Neural cell (in vitro differentiated cells): ENCODE data around the gene DOK6. TPM values are rescaled to one million over a fixed set of nuclear protein-coding genes. Genes with fewer than 3 reads are reported as not detected.

ENCODE experiments used
- H2AFZ ChIP-seq: fragments of 200-600, 300-800 bp; sonication (generic), shearing (Covaris generic); 2 replicates; pipeline ENCODE4 v1.6.0; 2014; ENCODE audit warnings: low read depth, mild to moderate bottlenecking, antibody characterized with exemption, low read length, moderate library complexity
- H3F3A ChIP-seq: fragments of 200-600 bp; shearing (Covaris generic); 2 replicates; pipeline ENCODE4 v1.6.1; 2016; ENCODE audit warnings: mild to moderate bottlenecking, moderate library complexity, mixed read lengths, antibody characterized with exemption, low read length; ENCODE audit not compliant: insufficient read depth, poor library complexity, severe bottlenecking
- H3K27ac ChIP-seq: fragments of 200-600, 300-800 bp; sonication (generic), shearing (Covaris generic); 2 replicates; pipeline ENCODE4 v1.5.1; 2014; ENCODE audit warnings: mild to moderate bottlenecking, low read length, moderate library complexity
- H3K27me3 ChIP-seq: fragments of 300-800, 200-600 bp; sonication (generic), shearing (Covaris generic); 2 replicates; pipeline ENCODE4 v1.6.0; 2014; ENCODE audit warnings: mild to moderate bottlenecking, low read depth, low read length, moderate library complexity; ENCODE audit not compliant: insufficient read depth
- H3K36me3 ChIP-seq: fragments of 300-800, 200-600 bp; sonication (generic), shearing (Covaris generic); 2 replicates; pipeline ENCODE4 v1.5.1; 2014; ENCODE audit warnings: mild to moderate bottlenecking, antibody characterized with exemption, low read length, moderate library complexity; ENCODE audit not compliant: insufficient read depth
- H3K4me2 ChIP-seq: fragments of 300-800, 200-600 bp; sonication (generic), shearing (Covaris generic); 2 replicates; pipeline ENCODE4 v1.6.0; 2014; ENCODE audit warnings: mild to moderate bottlenecking, low read length
- H3K4me3 ChIP-seq: fragments of 300-800, 200-600 bp; sonication (generic), shearing (Covaris generic); 2 replicates; pipeline ENCODE4 v1.5.1; 2014; ENCODE audit warnings: mild to moderate bottlenecking, low read length, moderate library complexity
- H3K79me2 ChIP-seq: fragments of 200-600 bp; shearing (Covaris generic); replicated peaks from 2 replicates; pipeline ENCODE4 v1.6.0; 2014; ENCODE audit warnings: mild to moderate bottlenecking, low read length, moderate library complexity; ENCODE audit not compliant: insufficient read depth
- H3K9ac ChIP-seq: fragments of 300-800, 200-600 bp; sonication (generic), shearing (Covaris generic); 2 replicates; pipeline ENCODE4 v1.6.1; 2016; ENCODE audit warnings: mild to moderate bottlenecking, low read length, mixed read lengths
- H3K9me2 ChIP-seq: fragments of 200-600 bp; shearing (Covaris generic); 2 replicates; pipeline ENCODE4 v1.6.1; 2016; ENCODE audit warnings: mild to moderate bottlenecking, low read length, mixed read lengths; ENCODE audit not compliant: insufficient read depth
- H3K9me3 ChIP-seq: fragments of 200-600, 300-800 bp; sonication (generic), shearing (Covaris generic); 2 replicates; pipeline ENCODE4 v1.6.1; 2016; ENCODE audit warnings: mild to moderate bottlenecking, mixed run types, low read length, moderate library complexity, mixed read lengths
- H4K20me1 ChIP-seq: fragments of 200-600 bp; shearing (Covaris generic); 2 replicates; pipeline ENCODE4 v1.6.1; 2016; ENCODE audit warnings: mild to moderate bottlenecking, mixed run types; ENCODE audit not compliant: insufficient read depth
- CTCF ChIP-seq: fragments of 450-650 bp; IDR thresholded peaks from 2 replicates; pipeline ENCODE4 v1.5.1; 2014; ENCODE audit warnings: antibody characterized with exemption, mild to moderate bottlenecking, moderate library complexity; ENCODE audit not compliant: poor library complexity, severe bottlenecking
- EP300 ChIP-seq: fragments of 450-650 bp; conservative IDR thresholded peaks from 2 replicates; pipeline ENCODE4 v1.6.1; 2014; ENCODE audit warnings: antibody characterized with exemption, mild to moderate bottlenecking, moderate library complexity; ENCODE audit not compliant: poor library complexity, severe bottlenecking
- EZH2 ChIP-seq: fragments of 200-600, 300-800 bp; shearing (Covaris generic), sonication (generic); IDR thresholded peaks from 2 replicates; pipeline ENCODE4 v1.6.1; 2014; ENCODE audit warnings: antibody characterized with exemption, low read length, borderline replicate concordance, mild to moderate bottlenecking; ENCODE audit not compliant: insufficient read depth, poor library complexity, severe bottlenecking
- MXI1 ChIP-seq: fragments of 450-650 bp; conservative IDR thresholded peaks from 2 replicates; pipeline ENCODE4 v1.6.1; 2014; ENCODE audit warnings: antibody characterized with exemption, mild to moderate bottlenecking; ENCODE audit not compliant: poor library complexity, severe bottlenecking
- POLR2AphosphoS5 ChIP-seq: IDR thresholded peaks from 2 replicates; pipeline ENCODE4 v1.6.1; 2012
- RAD21 ChIP-seq: fragments of 450-650 bp; conservative IDR thresholded peaks from 2 replicates; pipeline ENCODE4 v1.6.1; 2014; ENCODE audit warnings: antibody characterized with exemption, mild to moderate bottlenecking, moderate library complexity
- REST ChIP-seq: IDR thresholded peaks from 2 replicates; pipeline ENCODE4 v1.6.1; 2012; ENCODE audit warnings: borderline replicate concordance
- SMC3 ChIP-seq: fragments of 450-650 bp; conservative IDR thresholded peaks from 2 replicates; pipeline ENCODE4 v1.6.1; 2014; ENCODE audit warnings: antibody characterized with exemption, mild to moderate bottlenecking, moderate library complexity; ENCODE audit not compliant: poor library complexity
- TAF1 ChIP-seq: IDR thresholded peaks from 2 replicates; pipeline ENCODE4 v1.6.1; 2012; ENCODE audit warnings: low read depth
- polyA plus RNA-seq: library from polyadenylated mRNA; depleted of rRNA; stranded (reverse); fragments of >200 nt; gene quantifications from 2 replicates; pipeline ENCODE4 v1.2.3, GENCODE V29; 2014

Gene DOK6
- polyA plus RNA-seq, 1 donor from 2014 or later: 9.7 TPM

DNA sequence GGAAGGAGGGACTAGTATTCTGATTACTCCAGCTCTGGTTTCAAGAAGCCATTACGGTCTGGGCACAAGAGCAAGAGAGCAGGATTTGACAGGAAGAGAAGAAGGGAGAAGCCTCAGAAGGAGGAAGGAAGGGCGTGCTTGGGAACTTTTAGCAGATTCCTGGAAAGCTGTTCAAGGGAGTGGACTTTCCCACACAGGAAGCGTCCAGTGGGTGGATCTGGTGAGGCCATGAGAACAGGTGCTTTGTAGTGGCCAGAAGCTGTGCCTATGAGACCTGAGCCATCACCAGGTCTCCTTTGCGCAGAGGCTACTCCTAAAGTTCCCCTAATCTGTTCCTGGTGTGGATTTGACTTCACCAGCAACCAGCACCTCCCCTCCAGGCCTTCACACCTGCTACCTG is 484.7 kb downstream of the DOK6 start:
- H2AFZ ChIP-seq: no peak overlapping the region

GRCh38 chr18:69885841-69886531 is 485.3 kb downstream of the DOK6 start:
- H3K36me3 ChIP-seq: no peaks in the 10 kb centered on the region
- H4K20me1 ChIP-seq: no peaks in the 10 kb centered on the region
- H3K27ac ChIP-seq: no peak overlapping the region
- no peak overlapping the region for H2AFZ ChIP-seq
- H3K4me3 ChIP-seq: no peak overlapping the region
- H3K9me3 ChIP-seq: no peaks in the 10 kb centered on the region
- H3K9me2 ChIP-seq: no peaks in the 10 kb centered on the region
- H3K79me2 ChIP-seq: no peaks in the 10 kb centered on the region
- no peak overlapping the region for H3K9ac ChIP-seq
- H3K27me3 ChIP-seq: no peaks in the 10 kb centered on the region
- H3K4me2 ChIP-seq: no peak overlapping the region
- no peaks in the 10 kb centered on the region for H3F3A ChIP-seq
- TF ChIP-seq RAD21 (no peak), REST (no peak), TAF1 (no peak), CTCF (no peak), EZH2 (no peak)

More for the DNA sequence above, 484.7 kb downstream of the DOK6 start:
- Histone ChIP-seq H3K79me2 (no peaks in the 10 kb centered on the region), H3K27me3 (no peaks in the 10 kb centered on the region), H3K9me3 (no peaks in the 10 kb centered on the region), H3K9ac (no peak overlapping the region), H3K27ac (no peak overlapping the region), H3K4me2 (no peak overlapping the region), H3K4me3 (no peak overlapping the region), H3F3A (no peaks in the 10 kb centered on the region), H4K20me1 (no peaks in the 10 kb centered on the region), H3K36me3 (no peaks in the 10 kb centered on the region), H3K9me2 (no peaks in the 10 kb centered on the region)
- no peak for TF ChIP-seq TAF1
- no peak for TF ChIP-seq SMC3
- no peak for TF ChIP-seq REST
- TF ChIP-seq MXI1: no peak
- no peak for TF ChIP-seq EZH2
- TF ChIP-seq RAD21: no peak
- no peak for TF ChIP-seq EP300
- TF ChIP-seq CTCF: no peak
- TF ChIP-seq POLR2AphosphoS5: no peak
